Karpas-422 (cell line): ENCODE measurements around the gene EVC. TPM values are rescaled to one million over a fixed set of nuclear protein-coding genes. Genes with fewer than 3 reads are reported as not detected.
A peak's percentile ranks its signal among the peaks of the same experiment; 100 is the strongest.
"Not testable (repeated sequence)": the region's sequence is repeated elsewhere in the genome, so short reads cannot be mapped to it uniquely, and the experiment has no call there.

ENCODE experiments used
- DNase-seq: peaks from one replicate; pipeline ENCODE4 v3.0.0-alpha.2; 2015
- H2AFZ ChIP-seq: fragments of 200-600 bp; sonication (generic); 2 replicates; pipeline ENCODE4 v1.6.1; 2014; ENCODE audit warnings: antibody characterized with exemption, low read length, mixed read lengths
- H3K27ac ChIP-seq: fragments of 200-600 bp; sonication (generic); 2 replicates; pipeline ENCODE4 v1.5.1; 2014; ENCODE audit warnings: mild to moderate bottlenecking, low read length, moderate library complexity
- H3K27me3 ChIP-seq: fragments of 200-600 bp; sonication (generic); 2 replicates; pipeline ENCODE4 v1.6.1; 2014; ENCODE audit warnings: low read length, mixed read lengths
- H3K36me3 ChIP-seq: fragments of 200-600 bp; sonication (generic); 2 replicates; pipeline ENCODE4 v1.6.1; 2014; ENCODE audit warnings: low read length, mixed read lengths; ENCODE audit not compliant: insufficient read depth
- H3K4me1 ChIP-seq: fragments of 200-600 bp; sonication (generic); 2 replicates; pipeline ENCODE4 v1.6.1; 2014; ENCODE audit warnings: mild to moderate bottlenecking, low read length, mixed read lengths
- H3K4me2 ChIP-seq: fragments of 200-600 bp; sonication (generic); 2 replicates; pipeline ENCODE4 v1.6.1; 2014; ENCODE audit warnings: low read length, low read depth, mild to moderate bottlenecking; ENCODE audit not compliant: poor library complexity, severe bottlenecking
- H3K4me3 ChIP-seq: fragments of 200-600 bp; sonication (generic); 2 replicates; pipeline ENCODE4 v1.5.1; 2014; ENCODE audit warnings: mild to moderate bottlenecking, antibody characterized with exemption, low read length, mixed read lengths
- H3K79me2 ChIP-seq: fragments of 200-600 bp; sonication (generic); 2 replicates; pipeline ENCODE4 v1.6.1; 2014; ENCODE audit warnings: mild to moderate bottlenecking, low read length, mixed read lengths
- H3K9ac ChIP-seq: fragments of 200-600 bp; sonication (generic); 2 replicates; pipeline ENCODE4 v1.6.0; 2014; ENCODE audit warnings: low read length
- H3K9me2 ChIP-seq: fragments of 200-600 bp; sonication (generic), shearing (Covaris generic); replicated peaks from 2 replicates; pipeline ENCODE4 v1.6.0; 2014; ENCODE audit warnings: mild to moderate bottlenecking, low read length, moderate library complexity; ENCODE audit not compliant: insufficient read depth
- H3K9me3 ChIP-seq: fragments of 300-700, 200-600 bp; sonication (generic); 2 replicates; pipeline ENCODE4 v1.6.1; 2014; ENCODE audit warnings: low read length, mixed read lengths
- H4K20me1 ChIP-seq: fragments of 200-600 bp; sonication (generic); 2 replicates; pipeline ENCODE4 v1.6.1; 2014; ENCODE audit warnings: mild to moderate bottlenecking, antibody characterized with exemption, low read length, low read depth; ENCODE audit not compliant: insufficient read depth
- total RNA-seq: library from RNA; depleted of rRNA; stranded (reverse); fragments of >200 nt; shearing (Covaris generic); gene quantifications from 2 replicates; pipeline ENCODE4 v1.2.3, GENCODE V29; 2014; ENCODE audit warnings: low replicate concordance

Gene EVC
- total RNA-seq, 1 experiment from 2014 or later: not detected

DNA sequence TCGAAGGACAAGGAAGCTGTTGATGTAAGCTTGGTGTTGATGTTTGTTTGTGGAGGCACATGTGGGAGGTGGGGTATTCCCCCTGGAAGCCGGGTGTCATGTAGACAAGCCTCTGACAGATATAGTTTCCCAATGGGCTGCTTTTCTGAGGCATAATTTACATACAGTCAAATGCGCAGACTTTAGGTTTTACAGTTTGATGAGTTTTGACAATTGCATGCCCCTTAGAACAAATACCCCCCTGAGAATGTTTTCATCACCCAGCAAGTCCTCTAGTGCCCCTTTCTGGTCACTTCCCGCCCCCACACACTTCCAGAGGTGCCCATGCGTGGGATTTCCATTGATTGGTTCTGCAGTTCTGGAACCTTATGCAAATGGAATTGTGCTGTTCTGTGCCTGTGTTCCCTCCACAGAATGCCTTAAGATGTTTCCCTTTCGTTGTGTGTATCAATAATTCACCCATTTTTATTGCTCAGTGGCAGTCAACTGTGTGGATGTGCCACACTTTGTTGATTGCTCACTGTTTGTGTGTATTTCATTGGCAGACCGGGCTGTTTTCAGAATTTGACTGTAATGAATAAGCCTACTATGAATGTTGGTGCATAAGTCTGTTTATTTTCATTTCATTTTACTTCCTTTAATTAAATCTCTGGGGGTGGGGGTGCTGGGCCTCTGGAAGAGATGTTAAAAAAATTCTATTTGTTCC, 8.5 kb downstream of the EVC start:
- no peaks in the 10 kb centered on the region for H3K36me3 ChIP-seq
- peaks cover 3% of the 10 kb centered on the region; the same call in 1 of the 2 replicates for H3K9me3 ChIP-seq
- peaks cover 12% of the 10 kb centered on the region for H3K4me1 ChIP-seq
- H4K20me1 ChIP-seq: no peaks in the 10 kb centered on the region
- H3K4me2 ChIP-seq: peak overlapping the region; percentile 15
- H3K27me3 ChIP-seq: peaks cover 5% of the 10 kb centered on the region; the same call in 1 of the 2 replicates
- H3K9me2 ChIP-seq: no peaks in the 10 kb centered on the region
- H3K9ac ChIP-seq: no peak overlapping the region
- no peak overlapping the region for H2AFZ ChIP-seq
- no peaks in the 10 kb centered on the region for H3K79me2 ChIP-seq
- H3K4me3 ChIP-seq: no peak overlapping the region
- DNase-seq: no peak
- H3K27ac ChIP-seq: no peak overlapping the region

DNA sequence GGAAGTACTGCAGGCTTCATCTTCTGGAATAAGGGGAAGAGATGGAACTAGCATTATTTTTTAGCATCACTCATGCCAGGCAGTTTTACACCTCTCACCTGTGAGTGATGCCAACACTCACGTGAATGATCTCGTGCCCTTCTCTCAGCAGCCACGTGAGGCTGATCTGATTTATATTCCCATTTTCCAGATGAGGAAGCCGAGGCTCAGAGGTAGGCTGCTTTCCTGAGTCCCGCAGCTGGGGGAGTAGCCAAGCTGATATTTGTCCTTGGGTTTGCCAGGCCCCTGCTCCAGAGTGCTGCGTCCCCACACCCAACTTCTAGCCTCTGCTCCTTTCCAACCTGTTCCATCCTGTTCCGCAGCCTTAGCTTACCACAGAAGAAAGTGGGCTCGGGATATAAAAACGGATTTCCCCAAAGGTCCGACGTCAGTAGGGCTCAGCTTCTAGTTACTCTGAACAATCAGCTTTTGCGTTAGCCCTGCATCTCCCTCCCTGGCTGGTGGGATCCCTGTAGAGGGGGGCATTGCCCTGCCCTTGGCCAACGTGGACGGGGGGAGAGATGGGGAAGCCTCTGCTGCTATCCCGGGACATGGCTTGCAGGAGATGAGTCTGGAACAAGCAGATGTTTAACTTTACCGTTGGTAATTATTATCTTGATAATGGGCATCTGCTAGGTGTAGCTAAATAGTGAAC, 9.3 kb downstream of the EVC start:
- DNase-seq: no peak
- H3K36me3 ChIP-seq: no peaks in the 10 kb centered on the region
- no peak overlapping the region for H3K27ac ChIP-seq
- H3K4me1 ChIP-seq: peaks cover 12% of the 10 kb centered on the region
- H3K9me3 ChIP-seq: peaks cover under 1% of the 10 kb centered on the region; the same call in 1 of the 2 replicates
- no peak overlapping the region for H2AFZ ChIP-seq
- H3K9ac ChIP-seq: no peak overlapping the region
- peaks cover 5% of the 10 kb centered on the region; the same call in 1 of the 2 replicates for H3K27me3 ChIP-seq
- no peak overlapping the region for H3K4me3 ChIP-seq
- no peaks in the 10 kb centered on the region for H4K20me1 ChIP-seq
- no peaks in the 10 kb centered on the region for H3K9me2 ChIP-seq
- no peak overlapping the region for H3K4me2 ChIP-seq
- no peaks in the 10 kb centered on the region for H3K79me2 ChIP-seq

DNA sequence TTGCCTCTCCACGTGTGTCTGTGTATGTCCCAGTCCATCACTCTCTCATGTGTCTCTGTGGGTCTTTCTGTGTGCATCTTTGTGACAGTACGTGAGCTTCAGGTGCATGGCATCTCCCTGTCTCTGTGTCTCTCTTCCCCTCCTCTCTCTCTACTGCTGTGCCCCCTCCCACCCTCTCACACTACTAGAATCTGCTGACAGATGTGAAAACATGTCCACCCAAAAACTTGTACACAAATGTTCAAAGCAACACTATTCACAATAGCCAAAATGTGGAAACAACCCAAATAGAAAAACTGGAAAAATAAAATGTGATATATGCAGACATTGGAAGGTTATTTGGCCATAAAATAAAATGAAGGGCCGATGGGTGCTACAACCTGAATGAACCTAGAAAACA, 10.0 kb downstream of the EVC start:
- H3K36me3 ChIP-seq: no peaks in the 10 kb centered on the region
- peaks cover 5% of the 10 kb centered on the region; the same call in 1 of the 2 replicates for H3K27me3 ChIP-seq
- H3K9ac ChIP-seq: no peak overlapping the region
- H3K9me2 ChIP-seq: no peaks in the 10 kb centered on the region
- no peak overlapping the region for H3K4me3 ChIP-seq
- H4K20me1 ChIP-seq: no peaks in the 10 kb centered on the region
- DNase-seq: no peak
- no peaks in the 10 kb centered on the region for H3K79me2 ChIP-seq
- H3K4me1 ChIP-seq: peaks cover 12% of the 10 kb centered on the region
- H3K4me2 ChIP-seq: no peak overlapping the region
- no peaks in the 10 kb centered on the region for H3K9me3 ChIP-seq
- H2AFZ ChIP-seq: no peak overlapping the region
- H3K27ac ChIP-seq: no peak overlapping the region

DNA sequence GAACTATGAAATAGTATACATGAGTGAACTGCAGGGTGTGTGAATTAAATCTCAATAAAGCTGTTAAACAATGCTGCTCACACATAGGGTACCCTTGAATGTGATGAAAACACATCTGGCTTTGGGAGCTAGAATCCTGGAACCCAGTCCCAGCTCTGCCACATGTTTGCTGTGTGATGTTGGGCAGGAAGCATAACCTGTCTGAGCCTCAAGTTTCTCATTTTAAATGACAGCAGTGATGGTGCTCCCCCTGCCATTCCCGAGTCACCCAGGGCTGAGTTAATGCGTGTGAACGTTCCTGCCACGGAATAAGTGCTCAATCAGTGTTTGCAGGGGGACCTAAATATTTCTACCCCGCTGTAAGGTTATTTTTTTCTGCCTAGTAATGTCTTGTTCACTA, 10.9 kb downstream of the EVC start:
- DNase-seq: no peak
- H3K4me1 ChIP-seq: peaks cover 12% of the 10 kb centered on the region
- H3K9me2 ChIP-seq: no peaks in the 10 kb centered on the region
- H3K4me2 ChIP-seq: no peak overlapping the region
- H3K36me3 ChIP-seq: no peaks in the 10 kb centered on the region
- no peaks in the 10 kb centered on the region for H3K9me3 ChIP-seq
- no peaks in the 10 kb centered on the region for H3K79me2 ChIP-seq
- H3K9ac ChIP-seq: no peak overlapping the region
- no peak overlapping the region for H3K4me3 ChIP-seq
- peaks cover 5% of the 10 kb centered on the region; the same call in 1 of the 2 replicates for H3K27me3 ChIP-seq
- no peak overlapping the region for H3K27ac ChIP-seq
- H4K20me1 ChIP-seq: no peaks in the 10 kb centered on the region
- H2AFZ ChIP-seq: no peak overlapping the region

DNA sequence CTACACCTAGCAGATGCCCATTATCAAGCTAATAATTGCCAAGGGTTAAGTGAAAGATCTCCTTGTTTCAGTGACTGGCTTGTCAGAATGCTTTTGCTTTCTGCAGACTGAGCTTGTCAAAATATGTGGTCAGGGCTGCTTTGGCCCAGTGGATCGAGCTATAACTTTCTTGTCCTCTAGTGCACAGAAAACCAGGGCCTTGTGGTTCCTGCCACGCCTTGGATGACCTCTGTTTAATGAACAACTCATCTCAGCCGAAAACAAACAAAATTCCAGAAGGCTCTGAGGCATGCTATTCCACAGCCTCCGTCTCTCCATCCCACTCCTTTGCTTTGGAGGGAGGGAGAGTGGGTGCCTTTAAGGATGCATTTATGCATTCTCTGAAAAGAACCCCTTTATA, 11.3 kb downstream of the EVC start:
- H3K4me3 ChIP-seq: no peak overlapping the region
- H3K4me2 ChIP-seq: no peak overlapping the region
- peaks cover 12% of the 10 kb centered on the region for H3K4me1 ChIP-seq
- no peak overlapping the region for H3K9ac ChIP-seq
- H4K20me1 ChIP-seq: no peaks in the 10 kb centered on the region
- no peaks in the 10 kb centered on the region for H3K9me3 ChIP-seq
- no peaks in the 10 kb centered on the region for H3K79me2 ChIP-seq
- no peak overlapping the region for H2AFZ ChIP-seq
- H3K27me3 ChIP-seq: peaks cover 5% of the 10 kb centered on the region; the same call in 1 of the 2 replicates
- H3K27ac ChIP-seq: no peak overlapping the region
- no peaks in the 10 kb centered on the region for H3K9me2 ChIP-seq
- H3K36me3 ChIP-seq: no peaks in the 10 kb centered on the region
- DNase-seq: no peak

DNA sequence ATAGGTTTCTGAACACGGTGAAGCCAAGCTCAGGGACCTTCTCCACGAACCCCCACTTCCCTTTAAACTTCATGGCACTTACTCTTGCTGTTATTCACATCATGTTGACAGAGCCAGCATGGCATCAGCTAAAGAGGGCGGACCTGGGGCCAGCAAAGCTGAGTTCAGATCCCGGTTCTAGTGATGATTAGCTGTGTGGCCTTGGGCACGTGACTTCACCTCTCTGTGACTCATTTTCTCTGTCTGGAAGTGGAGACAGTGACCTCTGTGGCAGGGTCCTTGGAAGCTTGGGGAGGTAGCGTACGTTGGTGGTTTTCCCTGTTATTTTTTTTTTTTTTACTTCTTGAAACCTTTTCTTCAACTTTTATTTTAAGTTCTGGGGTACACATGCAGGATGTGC, 13.4 kb downstream of the EVC start:
- Histone ChIP-seq H2AFZ (no peak overlapping the region), H3K9me3 (no peaks in the 10 kb centered on the region), H3K9ac (no peak overlapping the region), H3K9me2 (no peaks in the 10 kb centered on the region), H3K79me2 (no peaks in the 10 kb centered on the region), H3K4me2 (no peak overlapping the region), H3K27ac (no peak overlapping the region), H3K4me3 (no peak overlapping the region), H3K27me3 (peaks cover 3% of the 10 kb centered on the region; the same call in 1 of the 2 replicates), H4K20me1 (no peaks in the 10 kb centered on the region), H3K4me1 (peaks cover 7% of the 10 kb centered on the region), H3K36me3 (no peaks in the 10 kb centered on the region)
- DNase-seq: no peak

DNA sequence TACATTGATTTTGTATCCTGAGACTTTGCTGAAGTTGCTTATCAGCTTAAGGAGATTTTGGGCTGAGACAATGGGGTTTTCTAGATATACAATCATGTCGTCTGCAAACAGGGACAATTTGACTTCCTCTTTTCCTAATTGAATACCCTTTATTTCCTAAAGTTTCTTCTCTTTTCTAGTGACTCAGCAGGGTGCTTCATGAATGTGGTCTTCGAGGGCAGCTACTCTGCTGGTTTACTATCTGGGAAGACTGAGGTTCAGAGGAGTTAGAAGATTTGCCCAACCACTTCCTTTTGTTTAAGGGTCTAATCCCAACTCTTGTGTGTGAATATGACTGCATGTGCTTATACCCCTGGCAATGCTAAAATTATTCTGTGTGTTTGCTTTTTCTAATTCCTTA, 17.4 kb downstream of the EVC start:
- not testable (repeated sequence) for H3K4me2 ChIP-seq, H3K27me3 ChIP-seq, DNase-seq, H2AFZ ChIP-seq, H3K4me3 ChIP-seq, H4K20me1 ChIP-seq, H3K27ac ChIP-seq, H3K9me3 ChIP-seq, H3K36me3 ChIP-seq, H3K9ac ChIP-seq, H3K9me2 ChIP-seq, H3K4me1 ChIP-seq, H3K79me2 ChIP-seq

DNA sequence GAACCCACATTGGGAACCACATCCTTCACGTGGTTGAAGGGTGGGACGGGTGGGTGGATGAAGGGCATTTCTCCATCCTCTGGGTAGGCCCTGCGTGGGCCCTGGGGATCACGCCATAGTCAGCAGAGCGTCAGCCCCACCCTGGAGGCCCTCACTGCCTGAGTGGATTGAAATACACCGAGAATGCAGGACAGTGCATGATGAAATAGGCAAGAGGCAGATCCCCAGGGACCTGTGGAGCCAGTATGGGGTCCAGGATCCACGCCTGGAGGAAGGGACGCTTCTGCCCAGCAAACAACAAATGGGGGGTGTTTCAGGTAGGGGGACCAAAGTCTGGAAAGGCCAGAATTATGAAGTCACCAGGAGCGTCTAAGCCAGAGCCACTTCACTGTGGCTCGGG, 19.4 kb downstream of the EVC start:
- no peak overlapping the region for H2AFZ ChIP-seq
- H3K79me2 ChIP-seq: no peaks in the 10 kb centered on the region
- no peak overlapping the region for H3K4me2 ChIP-seq
- no peak overlapping the region for H3K27ac ChIP-seq
- H3K27me3 ChIP-seq: no peaks in the 10 kb centered on the region
- no peak for DNase-seq
- no peaks in the 10 kb centered on the region for H3K36me3 ChIP-seq
- no peaks in the 10 kb centered on the region for H4K20me1 ChIP-seq
- no peaks in the 10 kb centered on the region for H3K9me2 ChIP-seq
- H3K9me3 ChIP-seq: no peaks in the 10 kb centered on the region
- no peak overlapping the region for H3K9ac ChIP-seq
- H3K4me3 ChIP-seq: no peak overlapping the region
- H3K4me1 ChIP-seq: no peaks in the 10 kb centered on the region
